GM20000 (cell line): Measurements from ENCODE around the gene CLDN18.

Experiments used
- DNase-seq: peaks from one replicate; pipeline ENCODE4 v3.0.0; 2012; ENCODE audit warnings: low spot score
- CTCF ChIP-seq: IDR thresholded peaks from 2 replicates; pipeline ENCODE4 v1.5.1; 2012; ENCODE audit warnings: mild to moderate bottlenecking, control low read depth; ENCODE audit errors: extremely low read depth, missing control alignments

CLDN18 gene

GRCh38 chr3:138070006-138070405 lies 60.0 kb downstream of the CLDN18 start:
- no peak for TF ChIP-seq CTCF
- no peak for DNase-seq

GRCh38 chr3:138072796-138073195 lies 62.8 kb downstream of the CLDN18 start:
- TF ChIP-seq CTCF: no peak

GRCh38 chr3:138078096-138078495 lies 68.1 kb downstream of the CLDN18 start:
- DNase-seq: no peak
- no peak for TF ChIP-seq CTCF

More at GRCh38 chr3:138072796-138073195, 62.8 kb downstream of the CLDN18 start:
- no peak for DNase-seq

GRCh38 chr3:138078901-138079344 lies 69.0 kb downstream of the CLDN18 start:
- TF ChIP-seq CTCF: no peak
- DNase-seq: no peak

GRCh38 chr3:138079901-138080300 lies 69.9 kb downstream of the CLDN18 start:
- DNase-seq: no peak
- no peak for TF ChIP-seq CTCF

- TF ChIP-seq CTCF: no peak
- DNase-seq: no peak
Observed at GRCh38 chr3:138081371-138082084, 71.6 kb downstream of the CLDN18 start.

GRCh38 chr3:138082085-138082991 lies 72.4 kb downstream of the CLDN18 start:
- DNase-seq: no peak
- TF ChIP-seq CTCF: no peak
